B cell (primary cell): ENCODE measurements around the gene KLHL7. TPM values are rescaled to one million over a fixed set of nuclear protein-coding genes. Genes with fewer than 3 reads are reported as not detected.

Source experiments
- ATAC-seq: fragments of 200-7000 bp; cut with Tn5 transposase; one replicate; pipeline ENCODE4 v1.10.0; 2021; ENCODE audit warnings: low read depth, mild to moderate bottlenecking, moderate number of reproducible peaks, moderate library complexity
- CTCF ChIA-PET: fragments of 350-600 bp; sonication (Branson Sonifier 250); formaldehyde crosslinking; loops from one replicate; lab custom pipeline; 2021; ENCODE audit warnings: antibody characterized with exemption, inconsistent platforms; lab: Charles Lee
- POLR2A ChIA-PET: fragments of 350-600 bp; sonication (Branson Sonifier 250); formaldehyde crosslinking; loops from one replicate; lab custom pipeline; 2021; ENCODE audit warnings: antibody characterized with exemption; lab: Charles Lee
- DNase-seq: peaks from one replicate; pipeline ENCODE4 v3.0.0; 2013
- H2AFZ ChIP-seq: 2 replicates; pipeline ENCODE4 v1.6.1; 2012; ENCODE audit warnings: mild to moderate bottlenecking, low read depth, low read length; ENCODE audit not compliant: insufficient read depth, poor library complexity, severe bottlenecking
- H3K27ac ChIP-seq, 2 donors: 1 replicate in 1 of 2; 2 replicates in 1 of 2; pipeline ENCODE4 v1.5.1; 2012 to 2013; ENCODE audit warnings: low read length in 2 of 2, mild to moderate bottlenecking in 2 of 2, moderate library complexity in 1 of 2
- H3K27me3 ChIP-seq, 4 experiments: fragments of 200-600 bp in 1 of 4; sonication (generic) in 1 of 4; replicated peaks in 1 of 4; 1 replicate in 2 of 4; 2 replicates in 2 of 4; pipeline versions ENCODE4 v1.6.1 to v1.7.0; 2013 to 2016; ENCODE audit warnings: low read length in 3 of 4, mild to moderate bottlenecking in 2 of 4, mixed read lengths in 1 of 4, moderate library complexity in 1 of 4; ENCODE audit not compliant: insufficient read depth in 4 of 4, control insufficient read depth in 3 of 4; ENCODE audit errors: control extremely low read depth in 1 of 4
- H3K36me3 ChIP-seq, 2 experiments: replicated peaks in 1 of 2; 1 replicate in 1 of 2; 2 replicates in 1 of 2; pipeline versions ENCODE4 v1.6.1 to v1.7.1; 2013; ENCODE audit warnings: low read length in 1 of 2; ENCODE audit not compliant: insufficient read depth in 2 of 2, control insufficient read depth in 1 of 2; ENCODE audit errors: control extremely low read depth in 1 of 2, extremely low read depth in 1 of 2
- H3K4me1 ChIP-seq, 2 donors: fragments of 200-600 bp in 1 of 2; sonication (generic) in 1 of 2; 1 replicate in 1 of 2; 2 replicates in 1 of 2; pipeline versions ENCODE4 v1.5.1 to v1.6.1; 2013 to 2017; ENCODE audit warnings: low read length in 2 of 2; ENCODE audit not compliant: control insufficient read depth in 2 of 2, insufficient read depth in 2 of 2
- H3K4me2 ChIP-seq: replicated peaks from 2 replicates; pipeline ENCODE3; 2012; ENCODE audit warnings: mild to moderate bottlenecking, low read depth, low read length; ENCODE audit not compliant: poor library complexity, severe bottlenecking
- H3K4me3 ChIP-seq, 5 experiments: fragments of 200-600 bp in 1 of 5; sonication (generic) in 1 of 5; 1 replicate in 3 of 5; 2 replicates in 2 of 5; pipeline versions ENCODE4 v1.5.1 to v1.7.0; 2011 to 2016; ENCODE audit warnings: low read length in 4 of 5, mild to moderate bottlenecking in 4 of 5, low read depth in 2 of 5, control low read depth in 1 of 5, moderate library complexity in 1 of 5; ENCODE audit not compliant: insufficient read depth in 1 of 5; ENCODE audit errors: control extremely low read depth in 1 of 5, extremely low read depth in 1 of 5
- H3K79me2 ChIP-seq: fragments of 200-600 bp; sonication (generic); one replicate; pipeline ENCODE4 v1.6.0; 2016; ENCODE audit warnings: low read length; ENCODE audit not compliant: control insufficient read depth, insufficient read depth
- H3K9ac ChIP-seq: fragments of 200-600 bp; sonication (generic); 2 replicates; pipeline ENCODE4 v1.6.1; 2017; ENCODE audit warnings: mild to moderate bottlenecking, low read length, moderate library complexity
- H3K9me3 ChIP-seq, 3 donors: one replicate each; pipeline versions ENCODE4 v1.6.1 to v1.7.1; 2013; ENCODE audit warnings: low read length in 2 of 3; ENCODE audit not compliant: control insufficient read depth in 2 of 3, insufficient read depth in 1 of 3; ENCODE audit errors: control extremely low read depth in 1 of 3
- H4K20me1 ChIP-seq: 2 replicates; pipeline ENCODE4 v1.6.0; 2012; ENCODE audit warnings: mild to moderate bottlenecking, low read length; ENCODE audit not compliant: insufficient read depth, control insufficient read depth, poor library complexity, severe bottlenecking
- H3K27ac Mint-ChIP-seq: one replicate; pipeline ENCODE4 v1.8.0; 2021; ENCODE audit warnings: mixed read lengths
- H3K27me3 Mint-ChIP-seq: one replicate; pipeline ENCODE4 v1.8.0; 2021; ENCODE audit warnings: mixed read lengths
- H3K4me1 Mint-ChIP-seq: one replicate; pipeline ENCODE4 v1.8.0; 2021; ENCODE audit warnings: mixed read lengths
- H3K4me3 Mint-ChIP-seq: one replicate; pipeline ENCODE4 v1.8.0; 2021; ENCODE audit warnings: mixed read lengths
- H3K9me3 Mint-ChIP-seq: one replicate; pipeline ENCODE4 v1.8.0; 2022; ENCODE audit warnings: mixed read lengths; ENCODE audit not compliant: insufficient read depth
- CTCF ChIP-seq: fragments of 200-600 bp; IDR thresholded peaks from one replicate; pipeline ENCODE4 v1.8.0; 2022; ENCODE audit warnings: antibody characterized with exemption, mild to moderate bottlenecking
- EZH2 ChIP-seq: IDR thresholded peaks from 2 replicates; pipeline ENCODE4 v1.6.1; 2012; ENCODE audit warnings: borderline replicate concordance, low read depth, mild to moderate bottlenecking, moderate library complexity, low read length; ENCODE audit not compliant: insufficient read depth, poor library complexity, severe bottlenecking
- WGBS: methylation state at CpG from one replicate; pipeline ENCODE4 v1.1.5; 2013; ENCODE audit warnings: missing lambda C conversion rate; ENCODE audit not compliant: insufficient coverage; 5-methylcytosine and 5-hydroxymethylcytosine counted together
- intact Hi-C: fragments of 100-400 bp; cut with micrococcal nuclease; formaldehyde crosslinking; loops from one replicate; pipeline ENCODE4 v1.10.0; 2022
- polyA minus RNA-seq: library from RNA; depleted of rRNA, polyadenylated mRNA; stranded (reverse); fragments of >200 nt; gene quantifications from 2 replicates; pipeline ENCODE4 v1.2.3, GENCODE V29; 2012
- polyA plus RNA-seq: library from polyadenylated mRNA; depleted of rRNA; stranded (reverse); fragments of >200 nt; gene quantifications from 2 replicates; pipeline ENCODE4 v1.2.3, GENCODE V29; 2012
- total RNA-seq, 2 donors: library from RNA; stranded (reverse); fragments of 120-200 nt in 1 of 2; gene quantifications; 1 replicate in 1 of 2; 2 replicates in 1 of 2; pipeline versions ENCODE4 v1.2.3 to v1.2.4, GENCODE V29; 2013 to 2022

KLHL7 gene
- 22.8 and 29.5 TPM in 2 replicates for total RNA-seq
- 18.6 TPM for total RNA-seq (2013)
- 9.2 and 18.0 TPM in 2 replicates for polyA plus RNA-seq
- 11.4 and 15.6 TPM in 2 replicates for polyA minus RNA-seq

- peaks cover 15 to 16% of the 10 kb centered on the region in 2 donors for H3K4me1 ChIP-seq
- Mint-ChIP-seq H3K4me3 (peak within 1 kb of the TSS; percentile 99), H3K27ac (peak within 1 kb of the TSS; percentile 97), H3K27me3 (no peaks in the 10 kb centered on the region), H3K4me1 (peaks cover 32% of the 10 kb centered on the region), H3K9me3 (no peaks in the 10 kb centered on the region)
- POLR2A ChIA-PET, result interaction anchor here (2.5 kb wide), 1 partner anchor 76 kb away, joined by 17 read pairs; the partner anchor contains the start of gene NUP42
- H3K79me2 ChIP-seq, result peaks cover 27% of the 10 kb centered on the region
- H3K4me2 ChIP-seq, result peak within 1 kb of the TSS; percentile 81
- no peaks in the 10 kb centered on the region for H3K36me3 ChIP-seq
- intact Hi-C loops, result loop anchor here (1.0 to 10.0 kb wide), 9 partner anchors 77 to 1751 kb away; partner anchors contain the start of genes CCDC126, FAM221A, HYCC1 and MALSU1
- H3K4me3 ChIP-seq, result peak within 1 kb of the TSS; percentile 86 to 99 (median 94)
- peak within 1 kb of the TSS; percentile 84 for H3K9ac ChIP-seq
- H2AFZ ChIP-seq, result peak within 1 kb of the TSS; percentile 96
- H4K20me1 ChIP-seq, result peaks cover 4% of the 10 kb centered on the region
- ATAC-seq (peak; percentile 96), DNase-seq (peak; percentile 96)
- peak within 1 kb of the TSS; percentile 88 to 95 for H3K27ac ChIP-seq
- under 1% methylated on average over 40 of the region's 40 CpGs for WGBS
- TF ChIP-seq CTCF, result no peak
- no peak for TF ChIP-seq EZH2
- no peaks in the 10 kb centered on the region for H3K27me3 ChIP-seq
- CTCF ChIA-PET, result interaction anchor here (0.5 to 3.3 kb wide), 6 partner anchors 19 to 281 kb away, joined by 3 to 21 read pairs (median 6); partner anchors contain the start of gene NUP42
- H3K9me3 ChIP-seq, result no peaks in the 10 kb centered on the region
Observed at GRCh38 chr7:23105644-23106056, at the start of gene KLHL7. KLHL7 (plus strand) TSS chr7:23105785; CDS start chr7:23106027, 242 bp downstream.

- 93% methylated on average over 2 of the region's 6 CpGs for WGBS
- no peak for DNase-seq
- Histone ChIP-seq H3K79me2 (no peaks in the 10 kb centered on the region), H3K36me3 (no peaks in the 10 kb centered on the region), H2AFZ (no peak overlapping the region), H3K9me3 (no peaks in the 10 kb centered on the region), H4K20me1 (no peaks in the 10 kb centered on the region), H3K9ac (no peak overlapping the region), H3K4me1 (no peaks in the 10 kb centered on the region), H3K4me2 (no peak overlapping the region), H3K27me3 (no peaks in the 10 kb centered on the region), H3K4me3 (no peak overlapping the region), H3K27ac (no peak overlapping the region)
- no peak for ATAC-seq
- intact Hi-C loops, result loop anchor here (10.0 kb wide), 1 partner anchor 104 kb away; no protein-coding TSS in a partner anchor
- no peaks in the 10 kb centered on the region for H3K4me1 Mint-ChIP-seq
- no peak for TF ChIP-seq EZH2
- no peak for TF ChIP-seq CTCF
- H3K27me3 Mint-ChIP-seq, result no peaks in the 10 kb centered on the region
- H3K4me3 Mint-ChIP-seq, result no peak overlapping the region
- H3K9me3 Mint-ChIP-seq, result no peaks in the 10 kb centered on the region
- no peak overlapping the region for H3K27ac Mint-ChIP-seq
- ChIA-PET CTCF (interaction anchor here (0.6 to 8.0 kb wide), 5 partner anchors 63 to 498 kb away, joined by 3 to 141 read pairs (median 78); partner anchors contain the start of gene IL6), POLR2A (no interaction called here)
Observed at GRCh38 chr7:23058408-23059096, 47.0 kb upstream of the KLHL7 start.
